ENCODE results near the gene ANO3.

The ANO3 gene

GRCh38 chr11:26353010-26353409, 21.1 kb downstream of the ANO3 start:
- no peak for DNase-seq (ENCODE audit: low read depth in 4 of 4, low spot score in 1 of 4)

GRCh38 chr11:26359055-26359454, 27.1 kb downstream of the ANO3 start:
- DNase-seq (ENCODE audit: low read depth in 4 of 4, low spot score in 1 of 4), result no peak

DNA sequence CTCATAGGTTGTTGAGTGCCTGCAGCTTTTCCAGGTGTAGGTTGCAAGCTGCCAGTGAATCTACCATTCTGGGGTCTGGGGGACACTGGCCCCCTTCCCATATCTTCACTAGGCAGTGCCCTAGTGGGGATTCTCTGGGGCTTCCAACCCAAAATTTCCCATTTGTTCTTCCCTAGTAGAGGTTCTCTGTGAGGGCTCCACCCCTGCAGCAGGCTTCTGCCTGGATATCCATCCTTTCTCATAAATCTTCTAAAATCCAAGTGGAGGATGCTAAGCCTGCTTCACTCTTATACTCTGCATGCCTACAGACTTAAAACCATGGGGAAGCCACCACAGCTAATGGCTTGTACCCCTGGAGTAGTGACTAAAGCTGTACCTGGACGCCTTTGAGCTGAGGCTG, 33.4 kb downstream of the ANO3 start:
- no peak for DNase-seq (ENCODE audit: low read depth in 4 of 4, low spot score in 1 of 4)

GRCh38 chr11:26377619-26378018, 45.7 kb downstream of the ANO3 start:
- no peak for DNase-seq (ENCODE audit: low read depth in 4 of 4, low spot score in 1 of 4)

- DNase-seq (ENCODE audit: low read depth in 4 of 4, low spot score in 1 of 4), result no peak
Observed at GRCh38 chr11:26399336-26399735, 67.4 kb downstream of the ANO3 start.

GRCh38 chr11:26410706-26411366, 78.9 kb downstream of the ANO3 start:
- DNase-seq (ENCODE audit: low read depth in 4 of 4, low spot score in 1 of 4), result no peak

DNA sequence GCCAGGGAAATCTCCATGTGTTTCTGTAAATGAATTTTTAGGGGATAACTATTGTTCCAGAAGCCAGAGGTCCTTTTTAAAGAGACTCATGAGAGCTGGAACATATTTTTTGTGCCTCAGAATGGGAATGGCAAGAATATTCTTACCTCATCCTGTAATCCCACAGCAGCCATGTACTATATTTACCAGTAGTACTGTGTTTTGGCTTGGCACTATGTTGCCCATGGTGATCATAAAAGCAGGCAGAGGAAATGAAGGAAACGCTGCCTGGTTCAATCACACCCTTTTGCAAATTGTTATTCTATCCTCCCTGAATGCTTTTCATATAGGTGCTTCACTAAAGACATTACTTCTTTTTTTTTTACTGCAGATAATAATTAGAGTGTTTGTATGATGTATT, 81.0 kb downstream of the ANO3 start:
- no peak for DNase-seq (ENCODE audit: low read depth in 4 of 4, low spot score in 1 of 4)

GRCh38 chr11:26418386-26418912, 86.5 kb downstream of the ANO3 start:
- no peak for DNase-seq (ENCODE audit: low read depth in 4 of 4, low spot score in 1 of 4)

DNA sequence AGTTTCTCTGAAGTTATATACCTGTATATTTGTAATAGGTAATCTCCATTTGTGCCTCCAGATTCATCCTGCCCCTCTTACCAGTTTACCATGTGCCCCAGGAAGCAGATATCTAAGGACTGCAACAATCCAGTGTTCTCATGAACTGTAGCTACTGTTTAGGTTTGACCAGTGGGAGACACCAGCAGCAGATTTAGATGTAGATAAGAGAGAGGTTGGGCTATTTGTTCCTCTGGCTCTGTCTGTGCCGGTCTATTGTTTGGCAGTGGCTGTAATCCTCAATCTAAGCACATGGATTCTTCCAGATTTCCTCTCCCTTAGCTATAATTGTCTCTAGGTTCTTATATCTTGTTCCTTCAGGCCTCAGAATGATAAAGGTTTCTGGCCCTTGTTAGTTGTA, 88.4 kb downstream of the ANO3 start:
- no peak for DNase-seq (ENCODE audit: low read depth in 4 of 4, low spot score in 1 of 4)

DNA sequence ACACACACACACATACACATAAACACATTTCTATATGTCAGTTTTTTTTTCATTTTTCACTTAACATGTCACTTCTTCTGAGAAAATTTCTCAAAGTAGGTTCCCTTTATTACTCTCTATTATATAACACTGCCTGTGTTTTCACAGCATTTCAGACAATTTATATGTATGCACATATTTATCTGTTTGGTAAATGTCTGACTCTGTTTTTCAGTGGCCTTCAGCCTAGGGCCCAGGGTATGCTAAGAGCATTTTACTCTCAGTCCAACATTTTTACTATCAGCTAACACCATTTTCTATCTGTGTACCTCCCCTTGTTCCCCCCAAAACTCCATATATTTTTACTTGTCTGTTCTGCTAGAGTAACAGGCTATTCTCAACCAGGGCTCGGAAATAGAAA, 92.3 kb downstream of the ANO3 start:
- DNase-seq (ENCODE audit: low read depth in 4 of 4, low spot score in 1 of 4), result no peak

DNA sequence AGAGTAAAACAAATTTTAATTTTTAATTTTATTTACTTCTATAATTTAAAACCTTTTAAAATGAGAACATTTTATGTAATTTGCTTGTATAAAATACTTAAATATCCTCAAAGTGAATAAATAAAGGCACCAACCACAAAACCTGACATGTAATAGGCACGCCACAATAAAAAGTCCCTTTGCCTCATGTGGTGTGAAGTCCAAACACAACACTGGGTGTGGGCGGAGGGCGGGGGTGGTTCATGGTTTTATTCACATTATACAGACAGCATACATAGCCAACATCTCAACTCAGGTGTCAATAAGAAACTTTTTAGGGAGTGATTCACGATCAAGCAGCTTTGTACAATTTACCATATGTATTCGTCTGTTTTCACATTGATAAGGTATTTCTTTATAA, 107.9 kb downstream of the ANO3 start:
- no peak for DNase-seq (ENCODE audit: low read depth in 4 of 4, low spot score in 1 of 4)

DNA sequence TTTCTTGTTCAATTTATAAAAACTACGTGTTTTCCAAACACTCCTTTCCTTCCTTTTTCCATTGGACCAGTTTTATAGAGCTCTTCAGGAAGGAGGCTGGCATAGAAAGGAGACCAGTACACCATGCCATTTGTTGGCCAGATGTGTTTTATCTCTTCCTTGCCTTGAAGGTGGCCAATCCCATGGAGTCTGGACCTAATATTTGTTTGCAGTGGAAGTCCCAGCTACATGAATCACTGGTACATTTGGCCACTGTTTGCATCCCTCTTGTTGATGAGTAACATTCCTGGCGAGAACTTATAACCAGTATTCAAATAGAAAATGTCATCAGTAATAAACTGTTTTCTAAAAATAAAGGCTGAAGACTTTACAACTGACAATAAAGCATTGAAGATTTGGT, 110.2 kb downstream of the ANO3 start:
- DNase-seq (ENCODE audit: low read depth in 4 of 4, low spot score in 1 of 4), result no peak

DNA sequence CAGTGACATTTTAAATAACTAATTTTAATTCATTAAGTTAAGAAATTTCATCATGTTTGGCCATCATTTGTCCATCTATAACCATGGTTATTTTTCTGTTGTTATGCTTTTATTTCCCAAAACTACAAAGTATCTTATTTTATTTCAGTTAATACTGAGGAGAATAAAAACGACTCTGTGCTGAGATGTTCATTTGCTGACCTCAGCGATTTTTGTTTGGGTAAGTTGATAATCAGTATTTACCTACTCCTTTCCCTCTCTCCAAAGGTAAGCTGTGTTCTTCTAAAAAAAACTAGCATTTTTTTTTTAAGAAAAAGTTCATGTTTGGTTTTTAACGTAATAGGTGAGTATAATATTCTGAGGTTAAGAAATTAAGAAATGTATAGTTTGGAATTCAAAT, 111.7 kb downstream of the ANO3 start:
- no peak for DNase-seq (ENCODE audit: low read depth in 4 of 4, low spot score in 1 of 4)

- DNase-seq (ENCODE audit: low read depth in 4 of 4, low spot score in 1 of 4), result no peak
Observed at GRCh38 chr11:26457636-26458035, 125.7 kb downstream of the ANO3 start.

GRCh38 chr11:26465274-26465673, 133.3 kb downstream of the ANO3 start:
- no peak for DNase-seq (ENCODE audit: low read depth in 4 of 4, low spot score in 1 of 4)

DNA sequence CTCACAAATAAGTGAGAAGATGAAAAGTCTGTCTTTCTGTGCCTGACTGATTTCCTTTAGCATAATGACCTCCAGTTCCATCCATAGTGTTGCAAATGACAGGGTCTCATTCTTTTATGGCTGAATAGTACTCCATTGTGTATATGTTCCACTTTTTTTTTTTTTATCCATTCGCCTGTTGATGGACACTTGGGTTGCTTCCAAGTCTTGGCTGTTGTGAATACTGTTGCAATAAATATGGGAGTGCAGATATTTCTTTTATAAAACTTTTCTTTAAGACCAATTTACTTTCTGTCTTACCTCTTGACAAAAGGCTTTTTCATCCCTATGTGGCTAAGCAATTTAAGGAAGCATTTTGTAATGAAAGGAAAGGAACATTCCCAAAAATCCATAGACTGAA, 135.6 kb downstream of the ANO3 start:
- no peak for DNase-seq (ENCODE audit: low read depth in 4 of 4, low spot score in 1 of 4)

GRCh38 chr11:26470992-26471391, 139.1 kb downstream of the ANO3 start:
- no peak for DNase-seq (ENCODE audit: low read depth in 4 of 4, low spot score in 1 of 4)

DNA sequence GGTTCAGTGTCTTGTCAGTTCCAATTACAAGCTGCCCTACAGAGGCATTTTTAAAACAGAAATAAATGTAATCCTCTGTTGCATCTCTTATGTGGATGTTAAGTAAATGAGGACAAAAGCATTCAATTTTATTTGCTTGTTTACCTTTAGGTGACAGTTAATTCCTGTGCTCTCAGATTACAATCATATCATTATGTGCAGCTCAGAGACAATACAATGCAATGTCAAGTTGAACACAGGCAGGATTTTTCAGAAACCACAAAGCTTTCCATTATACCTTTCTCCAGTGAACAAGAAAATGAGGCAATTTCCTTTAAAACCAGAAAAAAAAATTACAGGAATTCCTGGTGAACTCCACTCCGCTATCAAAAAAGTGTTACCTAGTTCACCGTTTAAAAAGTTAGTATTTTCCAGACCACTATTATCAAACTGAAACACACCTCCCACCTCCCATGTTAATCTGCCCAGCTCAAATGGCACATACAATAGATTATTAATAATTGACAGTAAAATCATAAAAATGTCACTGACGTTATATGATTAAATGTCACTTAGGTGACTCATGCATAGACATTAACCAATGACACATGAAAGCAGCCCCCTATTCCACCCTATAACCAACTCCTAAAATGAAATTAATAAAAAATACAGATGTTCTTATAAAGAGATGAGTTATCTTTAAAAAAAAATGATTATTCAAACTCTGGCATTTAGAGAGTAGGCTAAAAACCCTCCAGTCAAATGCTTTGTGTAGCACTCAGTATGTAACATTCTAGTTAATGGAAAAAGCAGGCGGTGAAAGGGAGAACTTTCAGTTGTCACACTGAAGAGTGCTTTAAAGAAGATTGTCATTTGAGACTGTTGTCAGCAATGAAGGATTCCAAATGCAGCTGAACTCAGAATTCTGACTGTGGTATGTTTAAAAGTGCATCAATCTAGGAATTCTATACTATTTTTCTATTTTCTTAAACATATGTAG, 141.6 kb downstream of the ANO3 start:
- DNase-seq (ENCODE audit: low read depth in 4 of 4, low spot score in 1 of 4), result no peak

DNA sequence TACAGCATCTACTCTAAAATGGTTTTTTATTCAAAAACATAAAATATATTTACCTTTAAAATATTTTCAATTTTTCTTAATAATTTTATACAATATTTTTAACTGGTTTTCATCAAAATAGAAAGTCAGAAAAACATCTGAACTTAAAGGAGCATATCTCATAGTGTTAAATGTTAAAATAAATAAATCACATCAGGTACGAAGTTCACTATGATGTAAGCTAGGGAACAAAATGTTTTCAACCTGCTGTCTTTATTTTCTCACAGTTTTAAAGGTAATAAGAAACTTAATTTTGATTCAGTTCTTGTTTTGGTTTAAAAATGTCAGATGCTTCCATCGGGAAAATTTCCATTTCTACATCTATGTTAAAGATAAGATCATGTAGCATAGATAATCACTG, 142.5 kb downstream of the ANO3 start:
- DNase-seq (ENCODE audit: low read depth in 4 of 4, low spot score in 1 of 4), result no peak

- no peak for DNase-seq (ENCODE audit: low read depth in 4 of 4, low spot score in 1 of 4)
Observed at GRCh38 chr11:26477396-26477795, 145.5 kb downstream of the ANO3 start.

- no peak for DNase-seq (ENCODE audit: low read depth in 4 of 4, low spot score in 1 of 4)
Observed at GRCh38 chr11:26478710-26479109, 146.8 kb downstream of the ANO3 start.

DNA sequence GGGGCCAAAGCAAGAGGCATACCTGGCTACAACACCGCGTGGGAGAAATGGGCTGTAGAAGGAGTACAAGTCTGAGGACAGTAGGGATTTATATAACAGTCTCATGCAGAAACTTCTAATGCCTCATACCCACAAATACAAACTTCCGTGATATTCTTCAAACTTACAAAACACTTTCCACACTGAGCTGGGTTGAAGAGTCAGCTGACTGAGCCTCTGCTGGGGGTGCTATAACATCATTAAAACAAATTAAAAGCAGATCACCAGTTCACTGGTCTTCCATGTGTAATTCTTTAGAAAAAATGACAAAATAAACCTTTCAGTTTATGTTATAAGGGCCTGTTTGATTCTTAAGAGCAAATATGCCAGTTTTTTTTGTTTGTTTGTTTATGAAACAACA, 148.1 kb downstream of the ANO3 start:
- no peak for DNase-seq (ENCODE audit: low read depth in 4 of 4, low spot score in 1 of 4)
